Measurements from ENCODE around the gene CARD18.
"Not testable (repeated sequence)": the region's sequence is repeated elsewhere in the genome, so short reads cannot be mapped to it uniquely, and the experiment has no call there.

CARD18 gene

DNA sequence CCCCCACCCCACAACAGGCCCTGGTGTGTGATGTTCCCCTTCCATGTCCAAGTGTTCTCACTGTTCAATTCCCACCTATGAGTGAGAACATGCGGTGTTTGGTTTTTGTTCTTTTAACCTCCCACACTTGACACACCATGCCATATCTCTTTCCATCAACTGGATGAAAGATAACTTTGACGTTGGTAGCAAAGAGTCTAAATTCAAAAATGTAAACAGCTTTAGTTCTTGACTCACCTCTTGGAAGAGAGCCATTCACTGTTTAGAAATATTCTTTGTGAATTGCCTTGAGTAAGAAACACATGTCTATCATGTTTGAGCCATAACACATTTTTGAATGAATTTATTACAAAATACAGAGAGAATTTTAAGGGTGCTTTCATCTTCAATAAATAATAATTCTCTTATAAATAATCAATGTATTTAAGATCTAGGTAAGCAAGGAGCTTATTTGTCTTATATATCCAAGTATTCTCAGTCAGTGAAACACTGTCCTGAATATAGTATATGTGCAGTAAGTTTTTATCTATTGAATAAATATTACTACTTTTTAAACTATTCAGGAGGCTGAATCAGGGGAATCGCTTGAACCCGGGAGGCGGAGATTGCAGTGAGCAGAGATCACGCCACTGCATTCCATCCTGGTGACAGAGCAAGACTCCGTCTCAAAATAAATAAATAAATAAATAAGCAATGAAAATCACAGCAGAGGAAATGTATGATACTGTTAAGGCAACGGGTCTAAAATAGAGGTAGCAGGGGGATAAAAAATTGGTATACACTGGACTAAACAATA, 6.7 kb downstream of the CARD18 start:
- DNase-seq (ENCODE audit: low read depth in 2 of 2): no peak

DNA sequence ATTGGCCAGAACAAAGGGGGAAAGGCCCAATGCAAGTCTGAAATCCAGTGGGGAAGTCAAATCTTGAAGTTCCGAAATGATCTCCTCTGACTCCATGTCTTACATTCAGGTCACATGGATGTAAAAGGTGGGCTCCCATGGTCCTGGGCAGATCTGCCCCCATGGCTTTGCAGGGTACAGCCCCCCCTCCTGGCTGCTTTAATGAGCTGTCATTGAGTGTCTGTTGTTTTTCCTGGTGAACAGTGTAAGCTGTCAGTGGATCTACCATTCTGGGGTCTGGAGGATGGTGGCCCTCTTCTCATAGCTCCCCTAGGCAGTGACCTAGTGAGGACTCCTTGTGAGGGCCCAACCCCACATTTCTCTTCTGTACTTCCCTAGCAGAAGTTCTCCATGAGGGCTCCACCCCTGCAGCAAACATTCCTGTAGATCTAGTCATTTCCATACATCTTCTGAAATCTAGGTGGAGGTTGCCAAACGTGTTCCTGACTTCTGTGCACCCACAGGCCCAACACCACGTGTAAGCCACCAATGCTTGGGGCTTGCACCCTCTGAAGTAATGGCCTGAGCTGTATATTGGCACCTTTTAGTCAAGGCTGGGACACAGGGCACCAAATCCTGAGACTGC, 9.3 kb downstream of the CARD18 start:
- DNase-seq (ENCODE audit: low read depth in 2 of 2): no peak

- no peak for DNase-seq (ENCODE audit: low read depth in 2 of 2)
Measured at GRCh38 chr11:105124756-105125155, 14.8 kb downstream of the CARD18 start.

GRCh38 chr11:105111145-105111944, 28.2 kb downstream of the CARD18 start:
- DNase-seq (ENCODE audit: low read depth in 2 of 2): no peak

- DNase-seq (ENCODE audit: low read depth in 2 of 2): no peak
Measured at GRCh38 chr11:105110688-105111030, 28.9 kb downstream of the CARD18 start.

GRCh38 chr11:105109855-105110687, 29.5 kb downstream of the CARD18 start:
- no peak for DNase-seq (ENCODE audit: low read depth in 2 of 2)

DNA sequence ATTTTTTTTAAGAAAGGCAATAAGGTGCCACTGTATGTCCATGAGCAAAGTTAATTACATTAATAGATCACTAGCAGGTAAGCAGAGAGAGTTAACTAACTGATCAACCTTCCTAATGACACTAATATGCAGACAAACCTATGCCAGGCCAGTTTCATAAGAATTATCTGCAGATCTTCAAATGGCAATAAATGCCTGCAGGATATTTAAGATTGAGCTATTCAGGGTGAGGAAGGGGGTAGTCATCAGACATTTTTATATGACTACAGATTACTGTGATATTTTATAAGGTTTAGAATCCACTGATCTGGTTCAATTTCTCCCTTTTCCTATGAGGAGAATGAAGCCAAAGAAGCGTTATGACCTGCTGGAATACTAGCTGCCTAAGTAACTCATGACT, 30.2 kb downstream of the CARD18 start:
- no peak for DNase-seq (ENCODE audit: low read depth in 2 of 2)

GRCh38 chr11:105108247-105108646, 31.3 kb downstream of the CARD18 start:
- DNase-seq (ENCODE audit: low read depth in 2 of 2): no peak

DNA sequence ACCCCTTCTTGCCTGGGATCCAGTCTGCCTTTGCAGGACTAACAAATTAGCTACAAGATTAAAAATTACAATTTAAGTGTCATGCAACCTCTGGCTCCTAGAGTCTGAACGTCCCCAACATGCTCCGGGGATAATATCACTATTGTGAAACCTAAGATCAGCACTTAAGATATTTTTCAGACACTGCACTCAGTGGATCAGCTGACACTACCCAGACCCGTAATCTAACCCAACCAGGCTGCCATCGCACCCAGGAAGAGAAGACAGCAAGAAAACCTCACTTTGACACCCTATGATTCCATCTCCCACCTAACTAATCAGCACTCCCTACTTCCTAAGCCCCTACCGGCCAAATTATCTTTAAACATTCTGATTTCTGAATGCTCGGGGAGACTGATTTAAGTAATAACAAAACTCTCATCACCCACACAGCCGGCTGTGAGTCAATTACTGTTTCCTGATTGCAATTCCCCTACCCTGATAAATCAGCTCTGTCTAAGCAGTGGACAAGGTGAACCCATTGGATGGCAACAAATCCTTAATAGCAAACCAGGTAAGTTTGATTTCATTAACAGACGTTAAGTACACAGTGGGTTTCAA, 32.2 kb downstream of the CARD18 start:
- DNase-seq (ENCODE audit: low read depth in 2 of 2): peak in 1 of 2 experiments; percentile 15

DNA sequence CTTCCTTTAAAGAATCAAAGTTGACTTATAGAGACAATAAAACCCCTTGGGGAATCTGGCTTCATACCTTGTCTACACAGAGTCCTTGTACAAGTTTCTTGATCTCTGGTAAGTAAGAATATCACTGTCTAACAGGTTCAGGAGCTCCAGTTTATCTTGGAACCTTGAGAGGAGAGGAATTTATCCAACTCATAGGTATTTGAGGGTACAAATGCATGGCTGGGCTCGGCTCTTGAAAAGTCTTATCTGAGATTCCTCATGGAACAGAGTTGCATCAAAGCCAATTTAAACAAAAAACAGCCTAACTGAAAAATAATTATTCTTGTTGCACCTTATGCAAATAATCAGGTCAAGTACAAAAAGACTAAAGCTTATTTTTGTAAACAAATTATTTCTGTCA, 33.4 kb downstream of the CARD18 start:
- no peak for DNase-seq (ENCODE audit: low read depth in 2 of 2)

DNA sequence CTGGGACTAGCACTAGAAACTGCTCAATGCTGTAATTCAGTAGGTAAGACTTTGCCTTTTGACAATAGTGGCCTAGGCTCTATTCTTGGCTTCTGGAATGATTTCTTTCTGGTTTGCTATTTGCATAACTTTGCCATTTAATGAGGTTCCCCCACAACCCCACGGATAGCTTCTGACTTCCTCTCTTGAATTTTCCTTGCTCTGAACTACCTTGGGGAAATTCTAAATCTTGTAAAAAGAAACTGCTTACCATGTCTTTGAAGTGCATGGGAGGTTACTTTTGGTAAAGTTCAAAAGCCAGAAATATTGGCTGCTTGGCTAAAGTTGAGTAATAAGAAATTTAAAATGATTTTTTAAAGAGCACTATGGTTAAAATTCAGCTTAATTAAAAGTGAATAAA, 35.3 kb downstream of the CARD18 start:
- no peak for DNase-seq (ENCODE audit: low read depth in 2 of 2)

GRCh38 chr11:105103336-105103735, 36.2 kb downstream of the CARD18 start:
- no peak for DNase-seq (ENCODE audit: low read depth in 2 of 2)

GRCh38 chr11:105102079-105102581, 37.4 kb downstream of the CARD18 start:
- not testable (repeated sequence) for DNase-seq (ENCODE audit: low read depth in 2 of 2)

- DNase-seq (ENCODE audit: low read depth in 2 of 2): no peak
Measured at GRCh38 chr11:105100981-105101630, 38.5 kb downstream of the CARD18 start.

DNA sequence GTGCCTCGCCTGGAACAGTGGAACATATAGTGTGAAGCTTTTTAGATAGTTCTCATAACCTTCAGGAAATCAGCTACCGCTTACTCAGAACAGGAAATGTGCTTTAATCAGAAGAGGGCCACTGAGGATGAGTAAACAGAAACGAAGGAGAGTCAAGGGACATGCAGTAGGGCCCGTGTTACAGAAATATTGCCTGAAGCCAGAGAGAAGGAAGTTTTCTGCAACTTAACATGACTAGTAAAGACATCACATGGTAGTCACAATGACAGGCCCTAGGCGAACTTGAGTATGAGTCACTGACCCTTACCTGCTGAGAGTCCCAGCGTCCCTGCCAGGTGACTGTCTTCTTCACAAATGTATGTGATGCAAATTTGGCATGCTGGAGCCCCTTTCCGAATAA, 39.4 kb downstream of the CARD18 start:
- DNase-seq (ENCODE audit: low read depth in 2 of 2): no peak

DNA sequence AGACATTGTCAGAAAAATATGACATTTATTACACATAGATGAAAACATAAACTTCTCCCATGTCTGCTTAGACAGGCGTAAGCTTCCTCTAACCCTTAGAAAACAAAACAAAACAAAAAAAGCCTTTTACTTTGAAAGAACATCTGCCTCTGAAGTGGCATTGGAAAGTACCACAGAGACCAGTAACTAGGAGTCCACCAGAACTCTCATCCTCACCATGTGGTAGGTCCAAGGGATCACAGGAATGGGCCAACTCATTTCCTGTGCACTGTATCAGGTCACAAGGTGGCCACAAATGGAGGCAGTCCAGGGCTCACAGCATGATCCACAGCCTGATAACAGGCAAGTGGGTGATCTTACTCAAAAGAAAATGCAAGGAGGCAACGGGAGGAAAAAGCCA, 40.0 kb downstream of the CARD18 start:
- DNase-seq (ENCODE audit: low read depth in 2 of 2): not testable (repeated sequence)

DNA sequence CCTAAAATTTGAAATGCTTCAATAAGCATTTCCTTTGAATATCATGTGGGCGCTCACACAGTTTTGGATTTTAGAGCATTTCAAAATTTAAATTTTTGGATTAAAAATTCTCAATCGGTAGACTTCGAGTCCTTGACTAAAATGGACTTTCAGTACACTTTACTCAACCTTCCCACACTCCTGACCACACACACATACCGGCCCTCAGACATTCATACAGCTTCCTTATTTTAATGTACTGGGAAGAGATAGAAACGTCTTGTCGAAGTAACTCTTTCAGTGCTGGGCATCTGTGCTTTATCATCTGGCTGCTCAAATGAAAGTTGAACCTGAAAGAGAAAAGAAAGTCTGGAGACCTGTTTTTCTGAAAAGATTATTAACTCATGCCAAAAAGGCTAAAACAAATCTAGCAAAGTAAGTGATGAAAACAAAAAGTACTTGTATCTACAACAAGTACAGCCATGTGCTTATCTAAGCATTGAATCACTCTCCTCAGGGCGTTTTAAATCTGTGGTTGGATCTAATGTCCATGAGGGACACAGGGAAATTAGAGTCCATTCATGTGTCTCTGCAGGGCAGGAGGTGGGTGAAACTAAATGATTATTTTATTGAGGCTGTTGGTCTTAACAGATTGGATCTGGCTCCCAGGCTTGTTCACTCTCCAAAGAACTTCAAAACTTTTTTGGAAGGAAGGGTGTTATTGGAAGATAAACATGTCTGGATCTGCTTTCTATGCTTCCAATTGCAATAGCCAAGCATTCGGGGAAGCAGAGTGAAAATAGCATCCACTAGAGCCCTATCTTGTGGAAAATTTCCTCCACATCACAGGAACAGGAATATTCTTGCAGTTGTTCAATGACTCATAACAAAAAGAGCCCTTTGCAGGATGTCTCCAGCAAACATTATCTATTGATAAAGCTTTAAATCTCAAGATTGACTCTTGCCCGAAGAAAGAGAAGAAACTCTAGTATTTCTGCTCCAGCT, 47.0 kb downstream of the CARD18 start:
- no peak for DNase-seq (ENCODE audit: low read depth in 2 of 2)
